ENCODE measurements around the gene LRRC26. TPM values are rescaled to one million over a fixed set of nuclear protein-coding genes. Genes with fewer than 3 reads are reported as not detected.
"Not testable (repeated sequence)": the region's sequence is repeated elsewhere in the genome, so short reads cannot be mapped to it uniquely, and the experiment has no call there.

The LRRC26 gene
- total RNA-seq, 5 donors from 2014 or later (not counting 1 experiment from before 2014, with no cell fraction given), result not detected

- ATAC-seq (replicated peaks in 1 of 4) (no peak), DNase-seq (peak in 1 of 35 experiments; percentile 45)
- H3K9me3 Mint-ChIP-seq, result no peaks in the 10 kb centered on the region
- Histone ChIP-seq H3K4me3 (ENCODE audit: control insufficient read depth in 1 of 2, extremely low read depth in 1 of 2, low read length in 1 of 2) (peak overlapping the region; percentile 55 to 71), H3K36me3 (ENCODE audit: control insufficient read depth in 2 of 2, extremely low read depth in 1 of 2, insufficient read depth in 1 of 2, low read length in 1 of 2) (no peaks in the 10 kb centered on the region), H3K27ac (ENCODE audit: low read length) (peak overlapping the region; percentile 67), H3K4me1 (ENCODE audit: control insufficient read depth in 1 of 2, extremely low read depth in 1 of 2, insufficient read depth in 2 of 2, low read length in 2 of 2) (peaks cover 22 to 35% of the 10 kb centered on the region in 2 experiments), H3K9me3 (no peaks in the 10 kb centered on the region), H3K27me3 (replicated peaks in 1 of 2; ENCODE audit: control insufficient read depth in 2 of 2, extremely low read depth in 1 of 2, insufficient read depth in 2 of 2, low read length in 1 of 2) (peaks cover 0 to 26% of the 10 kb centered on the region in 2 experiments)
- no peaks in the 10 kb centered on the region for H3K36me3 Mint-ChIP-seq
- 7% methylated on average over 12 of the region's 19 CpGs for WGBS (ENCODE audit: insufficient coverage)
- peaks cover 3 to 9% of the 10 kb centered on the region in 2 donors for H3K27me3 Mint-ChIP-seq
- H3K4me1 Mint-ChIP-seq, result peaks cover 27 to 32% (median 30%) of the 10 kb centered on the region in 3 donors
- ChIA-PET POLR2A (no interaction called here), CTCF (interaction anchor here in 1 of 2 donors (0.7 to 1.8 kb wide), 3 partner anchors 33 to 155 kb away, joined by 4 to 15 read pairs (median 8); no protein-coding TSS in a partner anchor)
- H3K27ac Mint-ChIP-seq, result peak overlapping the region; percentile 89 to 97
- H3K4me3 Mint-ChIP-seq, result peak overlapping the region; percentile 82 to 92 (median 85)
Measured at GRCh38 chr9:137128158-137128861, 41.5 kb downstream of the LRRC26 start.

DNA sequence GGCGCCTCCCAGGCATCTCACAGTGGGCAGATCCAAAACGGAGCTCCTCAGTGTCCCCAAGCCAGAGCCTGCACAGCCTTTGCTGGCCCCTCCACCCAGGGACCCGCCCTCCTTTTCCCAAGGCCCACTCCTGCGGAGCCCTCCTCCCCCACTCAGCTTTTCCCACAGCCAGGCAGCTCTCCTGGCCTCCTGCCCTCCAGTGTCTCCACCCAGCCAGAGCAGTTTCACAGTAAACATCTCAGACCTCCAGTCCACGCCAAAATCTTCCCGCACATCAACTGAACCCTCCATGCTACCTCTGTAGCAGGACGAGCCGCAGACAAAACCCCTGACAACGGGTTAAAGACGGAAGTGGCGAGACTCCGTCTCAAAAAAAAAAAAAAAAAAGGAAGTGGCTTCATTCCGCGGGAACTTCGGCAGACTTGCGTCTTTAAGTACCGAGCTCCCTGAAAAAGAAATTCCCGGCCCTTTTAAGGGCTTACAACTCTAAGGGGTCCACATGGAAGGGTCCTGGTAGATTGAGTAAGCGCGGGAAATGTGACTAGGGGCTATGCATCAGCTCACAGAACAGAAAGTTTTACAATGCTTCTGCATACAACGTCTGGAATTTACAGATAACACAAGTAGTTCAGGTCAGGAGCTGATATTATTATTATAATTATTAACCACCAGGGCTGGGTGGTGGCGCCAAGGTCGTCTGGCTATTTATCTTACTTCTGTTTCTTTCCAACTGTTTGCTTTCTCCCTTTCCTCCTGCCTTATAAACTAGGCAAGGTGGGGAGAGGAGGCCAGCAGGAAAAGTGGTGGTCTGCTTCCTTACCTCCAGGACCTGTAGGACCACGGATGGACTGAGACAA, 42.3 kb downstream of the LRRC26 start:
- DNase-seq (peak in 8 of 35 experiments; percentile 21 to 68 (median 25)), ATAC-seq (replicated peaks in 1 of 4) (no peak)
- WGBS (ENCODE audit: insufficient coverage), result 10% methylated on average over 15 of the region's 24 CpGs
- Mint-ChIP-seq H3K4me3 (peak overlapping the region; percentile 82 to 92 (median 85)), H3K27me3 (peaks cover 0 to 4% of the 10 kb centered on the region in 2 donors), H3K27ac (peak overlapping the region; percentile 92 to 97), H3K36me3 (no peaks in the 10 kb centered on the region), H3K9me3 (no peaks in the 10 kb centered on the region), H3K4me1 (peaks cover 27 to 34% (median 32%) of the 10 kb centered on the region in 3 donors)
- H3K36me3 ChIP-seq (ENCODE audit: control insufficient read depth in 2 of 2, extremely low read depth in 1 of 2, insufficient read depth in 1 of 2, low read length in 1 of 2), result no peaks in the 10 kb centered on the region
- ChIA-PET POLR2A (no interaction called here), CTCF (interaction anchor here in 1 of 2 donors (0.6 to 0.7 kb wide), 2 partner anchors 7 to 156 kb away, joined by 4 to 6 read pairs; no protein-coding TSS in a partner anchor)
- H3K27me3 ChIP-seq (replicated peaks in 1 of 2; ENCODE audit: control insufficient read depth in 2 of 2, extremely low read depth in 1 of 2, insufficient read depth in 2 of 2, low read length in 1 of 2), result peaks cover 0 to 21% of the 10 kb centered on the region in 2 experiments
- peak overlapping the region; percentile 53 for H3K27ac ChIP-seq (ENCODE audit: low read length)
- no peaks in the 10 kb centered on the region for H3K9me3 ChIP-seq
- H3K4me3 ChIP-seq (ENCODE audit: control insufficient read depth in 1 of 2, extremely low read depth in 1 of 2, low read length in 1 of 2), result peak overlapping the region; percentile 34 to 64
- peaks cover 22 to 35% of the 10 kb centered on the region in 2 experiments for H3K4me1 ChIP-seq (ENCODE audit: control insufficient read depth in 1 of 2, extremely low read depth in 1 of 2, insufficient read depth in 2 of 2, low read length in 2 of 2)

DNA sequence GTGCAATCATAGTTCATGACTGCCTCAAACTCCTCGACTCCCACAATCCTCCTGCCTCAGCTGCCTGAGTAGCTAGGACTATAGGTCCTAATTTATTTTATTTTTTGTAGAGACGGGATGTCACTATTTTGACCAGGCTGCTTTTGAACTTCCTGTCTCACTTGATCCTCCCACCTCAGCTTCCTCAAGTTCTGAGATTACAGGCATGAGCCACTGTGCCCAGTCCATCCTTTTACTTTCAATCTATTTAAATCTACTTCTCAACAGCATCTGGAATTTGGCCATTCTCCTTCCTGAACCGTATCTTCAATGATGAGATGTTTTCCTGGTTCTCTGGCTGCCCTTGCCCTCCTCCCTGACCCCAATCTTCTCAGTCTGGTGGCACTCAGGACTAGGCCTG, 43.1 kb downstream of the LRRC26 start:
- Mint-ChIP-seq H3K36me3 (no peaks in the 10 kb centered on the region), H3K27ac (peak overlapping the region; percentile 90 to 92), H3K9me3 (no peaks in the 10 kb centered on the region), H3K4me1 (peaks cover 29 to 38% (median 37%) of the 10 kb centered on the region in 3 donors), H3K27me3 (peaks cover 0 to 3% of the 10 kb centered on the region in 2 donors), H3K4me3 (peak overlapping the region; percentile 82 to 92 (median 85))
- CTCF ChIA-PET, result interaction anchor here in 1 of 2 donors (0.6 kb wide), 1 partner anchor 8 kb away, joined by 6 read pairs; no protein-coding TSS in a partner anchor
- H3K4me1 ChIP-seq (ENCODE audit: control insufficient read depth in 1 of 2, extremely low read depth in 1 of 2, insufficient read depth in 2 of 2, low read length in 2 of 2), result peaks cover 22 to 35% of the 10 kb centered on the region in 2 experiments
- H3K27me3 ChIP-seq (replicated peaks in 1 of 2; ENCODE audit: control insufficient read depth in 2 of 2, extremely low read depth in 1 of 2, insufficient read depth in 2 of 2, low read length in 1 of 2), result peaks cover 0 to 15% of the 10 kb centered on the region in 2 experiments
- DNase-seq (no peak), ATAC-seq (replicated peaks in 1 of 4) (no peak)
- H3K36me3 ChIP-seq (ENCODE audit: control insufficient read depth in 2 of 2, extremely low read depth in 1 of 2, insufficient read depth in 1 of 2, low read length in 1 of 2), result no peaks in the 10 kb centered on the region
- 18% methylated on average over 1 of the region's 3 CpGs for WGBS (ENCODE audit: insufficient coverage)
- H3K27ac ChIP-seq (ENCODE audit: low read length), result peak overlapping the region; percentile 53
- POLR2A ChIA-PET, result no interaction called here
- no peaks in the 10 kb centered on the region for H3K9me3 ChIP-seq
- peak overlapping the region; percentile 34 to 64 for H3K4me3 ChIP-seq (ENCODE audit: control insufficient read depth in 1 of 2, extremely low read depth in 1 of 2, low read length in 1 of 2)

GRCh38 chr9:137123952-137124462, 45.8 kb downstream of the LRRC26 start:
- peaks cover 26 to 39% (median 37%) of the 10 kb centered on the region in 3 donors for H3K4me1 Mint-ChIP-seq
- POLR2A ChIA-PET; H3K4me3 Mint-ChIP-seq; H3K27ac ChIP-seq (ENCODE audit: low read length); DNase-seq; H3K36me3 ChIP-seq (ENCODE audit: control insufficient read depth in 2 of 2, extremely low read depth in 1 of 2, insufficient read depth in 1 of 2, low read length in 1 of 2); H3K27me3 Mint-ChIP-seq; H3K9me3 ChIP-seq; H3K9me3 Mint-ChIP-seq; H3K4me3 ChIP-seq (ENCODE audit: control insufficient read depth in 1 of 2, extremely low read depth in 1 of 2, low read length in 1 of 2); H3K27ac Mint-ChIP-seq; H3K36me3 Mint-ChIP-seq; ATAC-seq (replicated peaks in 1 of 4); H3K27me3 ChIP-seq (replicated peaks in 1 of 2; ENCODE audit: control insufficient read depth in 2 of 2, extremely low read depth in 1 of 2, insufficient read depth in 2 of 2, low read length in 1 of 2): not testable (repeated sequence)
- 75% methylated on average over 2 of the region's 5 CpGs for WGBS (ENCODE audit: insufficient coverage)
- CTCF ChIA-PET, result interaction anchor here in 1 of 2 donors (0.6 kb wide), 1 partner anchor 753 kb away, joined by 3 read pairs; no protein-coding TSS in a partner anchor
- H3K4me1 ChIP-seq (ENCODE audit: control insufficient read depth in 1 of 2, extremely low read depth in 1 of 2, insufficient read depth in 2 of 2, low read length in 2 of 2), result peaks cover 22 to 28% of the 10 kb centered on the region in 2 experiments

DNA sequence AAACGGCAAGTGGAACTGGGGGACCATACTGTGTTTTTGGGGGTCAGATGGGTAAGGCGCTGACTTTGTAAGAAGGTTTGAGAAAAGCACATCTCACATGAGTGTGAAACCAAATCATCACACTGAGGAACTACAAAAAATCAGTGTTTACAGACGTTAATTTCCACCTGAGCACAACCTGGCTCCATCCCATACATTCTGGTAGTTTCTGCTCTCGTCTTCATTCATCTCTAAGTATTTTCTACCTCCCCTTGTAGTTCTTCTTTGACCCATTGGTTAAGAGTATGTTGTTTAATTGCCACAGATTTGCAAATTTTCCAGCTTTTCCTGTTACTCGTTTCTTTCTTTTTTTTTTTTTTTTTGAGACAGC, 46.4 kb downstream of the LRRC26 start:
- no peaks in the 10 kb centered on the region for H3K9me3 ChIP-seq
- H3K27ac Mint-ChIP-seq, result no peak overlapping the region
- H3K36me3 Mint-ChIP-seq, result no peaks in the 10 kb centered on the region
- no peaks in the 10 kb centered on the region for H3K36me3 ChIP-seq (ENCODE audit: control insufficient read depth in 2 of 2, extremely low read depth in 1 of 2, insufficient read depth in 1 of 2, low read length in 1 of 2)
- H3K4me3 Mint-ChIP-seq, result no peak overlapping the region
- ATAC-seq (replicated peaks in 1 of 4) (no peak), DNase-seq (no peak)
- H3K27me3 Mint-ChIP-seq, result no peaks in the 10 kb centered on the region
- H3K27me3 ChIP-seq (replicated peaks in 1 of 2; ENCODE audit: control insufficient read depth in 2 of 2, extremely low read depth in 1 of 2, insufficient read depth in 2 of 2, low read length in 1 of 2), result no peaks in the 10 kb centered on the region
- ChIA-PET POLR2A (no interaction called here), CTCF (interaction anchor here in 1 of 2 donors (0.6 to 1.2 kb wide), 2 partner anchors 37 to 753 kb away, joined by 3 to 4 read pairs; partner anchors contain the start of gene MAN1B1)
- no peak overlapping the region for H3K4me3 ChIP-seq (ENCODE audit: control insufficient read depth in 1 of 2, extremely low read depth in 1 of 2, low read length in 1 of 2)
- WGBS (ENCODE audit: insufficient coverage), result 51% methylated on average over 3 of the region's 5 CpGs
- no peaks in the 10 kb centered on the region for H3K9me3 Mint-ChIP-seq
- H3K4me1 Mint-ChIP-seq, result peaks cover 21 to 35% (median 32%) of the 10 kb centered on the region in 3 donors
- peaks cover 16 to 23% of the 10 kb centered on the region in 2 experiments for H3K4me1 ChIP-seq (ENCODE audit: control insufficient read depth in 1 of 2, extremely low read depth in 1 of 2, insufficient read depth in 2 of 2, low read length in 2 of 2)
- H3K27ac ChIP-seq (ENCODE audit: low read length), result no peak overlapping the region
